Stimulated activated CD4-positive, alpha-beta T cell treated with anti-CD3 and anti-CD28 coated beads, Interleukin-12 subunit alpha, Interleukin-12 subunit beta, amount 100 ng/mL, for 4 hours (primary cell): ENCODE data around the gene TACSTD2.
"Not testable (repeated sequence)": the region's sequence is repeated elsewhere in the genome, so short reads cannot be mapped to it uniquely, and the experiment has no call there.

Experiments used
- DNase-seq: peaks from one replicate; pipeline ENCODE4 v3.0.0-alpha.2; 2020

The TACSTD2 gene

GRCh38 chr1:58555393-58555792, 21.7 kb downstream of the TACSTD2 start:
- no peak for DNase-seq

GRCh38 chr1:58551186-58552140, 25.6 kb downstream of the TACSTD2 start:
- no peak for DNase-seq

GRCh38 chr1:58549291-58549690, 27.8 kb downstream of the TACSTD2 start:
- not testable (repeated sequence) for DNase-seq

- DNase-seq, result no peak
Measured at GRCh38 chr1:58548371-58548770, 28.7 kb downstream of the TACSTD2 start.

GRCh38 chr1:58546520-58547308, 30.3 kb downstream of the TACSTD2 start, which contains the start of gene OMA1:
OMA1 (minus strand) TSS chr1:58546726; CDS start chr1:58539294, 7,432 bp downstream.
- DNase-seq, result peak; percentile 98

GRCh38 chr1:58545591-58546519, 31.2 kb downstream of the TACSTD2 start:
- peak; percentile 72 for DNase-seq

GRCh38 chr1:58543260-58543659, 33.8 kb downstream of the TACSTD2 start:
- no peak for DNase-seq

- DNase-seq, result no peak
Measured at GRCh38 chr1:58539553-58539952, 37.5 kb downstream of the TACSTD2 start.

GRCh38 chr1:58538821-58539220, 38.2 kb downstream of the TACSTD2 start:
- DNase-seq, result no peak

- DNase-seq, result not testable (repeated sequence)
Measured at GRCh38 chr1:58531842-58532241, 45.2 kb downstream of the TACSTD2 start.

- DNase-seq, result no peak
Measured at GRCh38 chr1:58529284-58529683, 47.8 kb downstream of the TACSTD2 start.

GRCh38 chr1:58528518-58528917, 48.5 kb downstream of the TACSTD2 start:
- DNase-seq, result no peak
